Hematopoietic multipotent progenitor cell (in vitro differentiated cells): Measurements from ENCODE around the gene MN1. TPM values are rescaled to one million over a fixed set of nuclear protein-coding genes. Genes with fewer than 3 reads are reported as not detected.

Experiments used
- DNase-seq, 3 donors: peaks; one replicate each; pipeline ENCODE4 v3.0.0-alpha.2; 2011 to 2015; ENCODE audit warnings: low read depth in 2 of 3, low spot score in 2 of 3
- total RNA-seq: library from RNA; depleted of rRNA; stranded (reverse); fragments of >200 nt; gene quantifications from one replicate; pipeline ENCODE4 v1.2.3, GENCODE V29; 2012

Gene MN1
- total RNA-seq, 1 donor: 14.8 TPM

DNA sequence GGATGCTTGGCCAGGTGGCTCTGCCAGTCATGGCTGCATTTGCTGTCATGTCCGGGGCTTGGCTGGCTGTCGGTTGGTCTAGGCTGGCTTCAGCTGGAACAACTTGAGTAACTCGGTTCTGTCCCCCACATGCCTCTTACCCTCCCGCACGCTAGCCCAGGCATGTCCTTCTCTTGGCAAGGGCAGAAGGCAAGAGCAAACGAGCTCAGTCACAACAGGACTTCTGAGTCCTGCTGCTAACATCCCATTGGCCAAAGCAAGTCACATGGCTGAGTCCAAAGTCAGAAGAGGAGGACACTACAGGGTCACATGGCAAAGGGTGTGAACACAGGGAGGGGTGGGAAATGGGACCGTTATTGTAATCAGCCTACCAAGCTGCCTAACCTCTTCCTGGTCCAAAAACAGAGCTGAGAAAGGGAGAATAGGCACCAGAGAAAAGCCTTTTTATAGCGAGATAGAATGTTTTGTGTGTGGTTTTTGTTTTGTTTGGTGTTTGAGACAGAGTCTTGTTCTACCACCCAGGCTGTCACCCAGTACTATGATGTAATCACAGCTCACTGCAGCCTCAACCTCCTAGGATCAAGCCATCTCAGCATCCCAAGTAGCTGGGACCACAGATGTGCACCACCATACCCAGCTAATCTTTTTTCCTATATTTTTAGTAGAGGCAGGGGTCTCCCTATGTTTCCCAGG lies 81.9 kb downstream of the MN1 start:
- DNase-seq: peak in 2 of 3 donors; percentile 37 to 69

DNA sequence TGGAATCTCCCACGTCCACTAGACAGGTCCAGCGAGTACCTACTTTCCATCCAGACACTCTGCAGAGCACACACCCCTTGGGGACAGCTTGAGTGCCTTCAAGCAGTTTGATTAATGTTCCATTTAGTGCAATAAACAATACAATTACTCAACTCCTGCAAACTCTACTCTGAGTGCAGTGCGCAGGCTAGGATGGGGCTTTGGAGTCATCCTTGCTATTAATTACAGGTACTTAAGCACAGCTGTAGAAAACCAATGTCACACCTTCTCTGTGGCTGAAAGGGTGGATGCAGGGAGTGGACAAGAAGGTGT lies 82.6 kb downstream of the MN1 start:
- no peak for DNase-seq

DNA sequence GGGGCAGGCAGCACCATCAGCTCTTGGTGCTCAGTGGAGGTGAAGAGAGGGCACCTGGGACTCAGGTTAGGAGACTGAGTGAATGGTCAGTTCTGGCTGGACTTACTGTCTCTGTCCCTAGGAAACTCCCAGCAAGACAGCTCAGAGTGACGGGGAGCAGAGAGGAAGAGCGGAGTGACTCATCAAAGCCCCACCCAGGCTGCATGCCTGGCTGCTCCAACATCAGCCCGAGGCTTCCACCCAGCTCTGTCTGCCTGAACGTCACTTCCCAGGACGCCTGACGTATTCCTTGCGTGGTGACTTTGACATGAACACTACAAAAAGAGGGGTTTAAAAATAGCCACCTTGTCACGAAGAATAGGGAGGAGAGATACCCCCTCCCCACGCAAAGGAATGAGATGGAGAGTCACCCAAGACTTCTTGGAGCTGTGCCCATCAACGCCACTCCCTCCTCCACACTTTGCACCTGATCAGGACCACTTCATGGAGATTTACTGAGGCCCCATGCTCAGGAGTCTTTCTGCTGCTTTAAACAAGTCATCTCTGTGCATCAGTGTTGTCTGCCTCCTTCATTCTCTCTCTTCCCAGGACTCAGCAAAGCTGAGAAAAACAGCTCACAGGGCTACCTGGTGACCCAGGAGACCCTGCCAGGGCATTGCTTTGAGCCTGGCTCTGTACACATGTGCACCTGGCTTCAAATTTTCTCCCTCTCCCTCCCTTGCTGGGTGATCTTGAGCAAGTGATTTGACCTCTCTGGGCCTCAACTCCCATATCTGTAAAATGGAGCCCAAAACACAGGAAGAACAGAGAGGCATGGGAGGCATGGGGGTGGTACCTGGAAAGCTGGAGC lies 83.1 kb downstream of the MN1 start:
- DNase-seq: no peak

DNA sequence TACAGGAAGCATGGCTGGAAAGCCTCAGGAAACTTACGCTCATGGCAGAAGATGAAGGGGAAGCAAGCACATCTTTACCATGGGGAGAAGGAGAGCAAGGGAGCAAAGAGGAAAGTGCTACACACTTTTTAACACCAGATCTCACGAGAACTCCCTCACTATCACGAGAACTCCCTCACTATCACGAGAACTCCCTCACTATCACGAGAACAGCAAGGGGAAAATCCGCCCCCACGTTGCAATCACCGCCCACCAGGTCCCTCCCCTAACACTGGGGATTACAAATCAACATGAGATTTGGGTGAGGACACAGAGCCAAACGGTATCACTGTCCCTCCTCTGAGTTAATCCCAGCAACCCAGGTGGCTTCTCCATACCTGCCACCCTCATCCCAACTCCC lies 84.5 kb downstream of the MN1 start:
- no peak for DNase-seq

DNA sequence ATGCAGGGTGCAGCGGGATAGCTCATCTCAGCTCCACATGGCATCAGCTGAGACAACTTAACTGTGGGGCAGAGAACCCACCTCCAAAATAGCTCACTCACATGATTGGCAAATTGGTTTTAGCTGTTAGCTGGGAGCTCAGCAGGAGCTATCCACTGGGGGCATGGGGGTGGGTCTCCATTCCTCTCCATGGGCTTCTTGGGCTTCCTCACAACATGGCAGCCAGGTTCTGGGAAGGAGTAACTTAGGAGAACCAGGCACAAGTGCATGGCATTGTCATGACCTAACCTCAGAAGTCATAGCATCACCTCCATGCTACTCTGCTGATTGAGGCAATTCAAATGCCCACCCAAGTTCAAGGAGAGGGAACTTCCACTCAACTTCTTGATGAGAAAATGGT lies 85.5 kb downstream of the MN1 start:
- DNase-seq: no peak

DNA sequence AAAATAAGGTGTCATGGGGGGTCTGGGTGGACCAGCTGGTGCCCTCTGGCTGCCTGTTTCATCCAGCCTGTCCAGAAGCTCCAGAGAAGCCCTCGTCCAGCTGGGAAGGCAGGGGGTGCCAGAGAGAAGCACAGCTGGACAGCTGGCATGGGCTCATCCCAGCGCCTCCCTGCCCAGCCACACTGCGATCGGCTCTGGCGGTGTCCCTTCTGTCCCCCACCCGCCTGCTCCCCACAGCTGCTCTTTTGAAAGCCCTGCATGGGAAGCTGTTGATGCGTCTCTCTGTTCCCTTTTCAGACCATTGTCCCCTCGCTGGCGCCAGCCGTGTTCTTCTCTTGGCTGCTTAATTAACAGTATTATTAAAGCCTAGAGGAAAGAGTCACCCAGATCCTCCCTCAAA lies 86.5 kb downstream of the MN1 start:
- peak in 1 of 3 donors; percentile 26 for DNase-seq

DNA sequence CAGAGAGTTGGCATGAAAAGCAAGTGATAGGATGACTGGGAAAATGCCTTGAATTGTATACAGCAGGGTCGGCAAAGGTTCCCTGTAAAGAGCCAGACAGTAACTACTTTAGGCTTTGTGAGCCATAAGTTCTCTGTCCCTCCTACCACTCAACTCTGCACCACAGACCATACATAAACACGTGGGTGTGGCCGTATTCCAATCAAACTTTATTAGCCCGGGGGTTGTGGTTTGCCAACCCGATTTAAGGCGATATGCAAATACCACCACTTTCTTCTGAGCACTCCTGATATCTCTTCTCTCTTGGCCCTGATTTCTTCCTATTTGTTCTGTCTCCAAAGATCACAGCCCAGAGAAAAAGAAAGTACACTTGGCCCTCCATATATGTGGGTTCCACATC lies 87.5 kb downstream of the MN1 start:
- DNase-seq: peak in 1 of 3 donors; percentile 16

DNA sequence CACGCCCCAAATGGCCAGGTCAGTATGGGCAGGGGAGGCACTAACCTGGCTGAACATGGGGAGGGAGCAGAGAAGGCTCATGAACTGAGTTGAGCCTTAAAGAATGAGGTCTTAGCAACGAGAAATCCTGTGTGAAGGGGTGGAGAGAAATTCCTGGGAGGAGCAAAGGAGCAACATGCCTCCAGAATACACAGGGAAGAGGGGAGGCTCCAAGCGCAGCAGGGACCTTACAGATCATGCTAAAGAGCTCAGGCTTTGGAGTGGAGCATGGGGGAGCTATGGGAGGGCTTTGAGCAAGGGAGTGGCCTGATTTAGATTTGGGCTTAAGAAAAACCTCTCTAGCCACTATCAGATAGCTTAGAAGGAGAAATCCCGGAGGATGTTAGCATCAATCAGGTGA lies 88.1 kb downstream of the MN1 start:
- DNase-seq: no peak

DNA sequence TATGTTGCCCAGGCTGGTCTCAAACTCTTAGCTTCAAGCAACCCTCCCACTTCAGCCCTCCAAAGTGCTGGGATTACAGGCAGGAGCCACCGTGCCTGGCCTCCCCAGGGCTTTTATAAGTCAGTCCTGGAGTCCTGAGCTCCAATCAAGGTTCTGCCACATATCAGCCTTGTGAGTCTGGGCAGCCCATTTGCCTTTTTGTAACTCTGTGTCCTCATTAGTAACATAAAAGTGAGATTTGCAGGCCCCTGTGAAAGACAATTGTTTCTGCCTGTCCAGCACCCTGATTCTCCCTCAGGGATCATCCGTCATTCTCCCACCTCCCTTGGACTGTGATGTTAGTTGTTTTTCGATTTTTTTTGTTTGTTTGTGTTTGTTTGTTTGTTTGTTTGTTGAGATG lies 89.8 kb downstream of the MN1 start:
- DNase-seq: no peak

DNA sequence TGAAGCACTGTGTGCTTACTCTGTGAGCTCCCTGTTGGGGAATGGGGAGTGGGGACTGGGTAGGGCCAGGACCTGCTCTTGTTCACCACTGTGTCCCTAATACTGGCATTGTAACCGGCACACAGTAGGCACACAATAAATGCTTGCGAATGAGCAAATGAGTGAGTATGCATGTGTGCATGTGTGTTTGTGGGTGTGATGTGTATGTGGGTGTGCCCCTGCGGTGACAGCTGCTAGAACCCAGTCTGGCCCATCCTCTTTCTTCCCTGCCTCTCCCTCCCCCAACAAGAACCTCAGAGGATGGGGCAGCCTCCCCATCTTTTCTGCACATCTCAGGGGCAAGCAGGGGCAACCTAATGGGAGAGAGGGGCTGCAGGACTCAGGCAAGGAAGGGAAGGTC lies 90.5 kb downstream of the MN1 start:
- DNase-seq: no peak

DNA sequence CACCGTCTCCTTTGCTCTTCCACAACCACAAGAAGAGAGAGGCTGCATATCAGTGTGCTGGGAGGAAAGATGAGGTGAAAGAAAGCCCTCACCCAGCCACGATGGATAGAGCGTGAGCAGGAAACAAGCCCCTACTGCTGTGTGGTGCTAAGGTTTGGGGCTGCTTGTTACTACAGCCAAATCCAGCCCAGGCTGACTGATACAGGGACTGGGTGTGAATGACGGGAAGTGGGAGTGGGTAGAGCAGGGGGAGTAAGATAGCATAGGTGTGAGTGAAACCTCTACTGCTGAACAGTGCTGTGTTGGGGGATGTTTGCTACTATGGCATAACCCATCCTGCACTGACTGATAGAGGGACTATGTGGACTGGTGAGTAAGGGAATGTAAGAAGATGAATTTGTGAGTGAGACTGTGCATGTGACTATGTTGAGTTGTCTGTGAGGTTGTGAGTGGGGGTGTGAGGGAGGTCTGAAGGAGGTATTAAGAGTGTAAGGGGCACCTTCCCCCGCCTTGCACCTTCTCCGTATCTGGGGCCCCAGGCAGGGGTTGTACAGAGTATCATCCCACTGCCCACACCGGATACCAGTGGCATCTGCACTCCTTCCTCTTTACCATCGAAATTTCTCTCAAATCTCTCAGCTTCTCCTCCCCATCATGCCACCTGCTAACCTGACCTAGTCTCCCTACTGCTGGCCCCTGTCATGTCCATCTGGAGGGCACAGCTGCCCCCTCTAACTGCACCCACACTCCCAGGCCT lies 91.5 kb downstream of the MN1 start:
- DNase-seq: peak in 2 of 3 donors; percentile 49 to 79

DNA sequence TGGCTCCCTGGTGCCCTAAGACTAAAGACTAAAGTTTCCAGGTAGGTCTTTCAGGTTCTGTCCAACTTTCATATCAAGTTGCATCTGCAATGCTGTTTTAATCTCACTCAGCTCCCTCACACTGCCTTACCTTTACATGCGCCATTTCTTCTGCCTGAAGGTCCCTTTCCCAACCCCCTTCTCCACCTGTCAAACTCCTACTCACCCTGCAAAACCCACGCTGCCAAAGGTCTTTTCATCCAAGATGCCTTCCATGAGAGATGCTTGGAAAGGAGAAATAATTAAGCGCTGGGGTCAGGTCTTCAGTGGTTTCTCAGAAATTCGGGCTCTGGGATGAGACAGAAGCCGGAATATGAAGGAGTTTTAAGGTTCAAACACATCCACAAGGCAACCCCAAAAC lies 95.1 kb downstream of the MN1 start:
- no peak for DNase-seq

DNA sequence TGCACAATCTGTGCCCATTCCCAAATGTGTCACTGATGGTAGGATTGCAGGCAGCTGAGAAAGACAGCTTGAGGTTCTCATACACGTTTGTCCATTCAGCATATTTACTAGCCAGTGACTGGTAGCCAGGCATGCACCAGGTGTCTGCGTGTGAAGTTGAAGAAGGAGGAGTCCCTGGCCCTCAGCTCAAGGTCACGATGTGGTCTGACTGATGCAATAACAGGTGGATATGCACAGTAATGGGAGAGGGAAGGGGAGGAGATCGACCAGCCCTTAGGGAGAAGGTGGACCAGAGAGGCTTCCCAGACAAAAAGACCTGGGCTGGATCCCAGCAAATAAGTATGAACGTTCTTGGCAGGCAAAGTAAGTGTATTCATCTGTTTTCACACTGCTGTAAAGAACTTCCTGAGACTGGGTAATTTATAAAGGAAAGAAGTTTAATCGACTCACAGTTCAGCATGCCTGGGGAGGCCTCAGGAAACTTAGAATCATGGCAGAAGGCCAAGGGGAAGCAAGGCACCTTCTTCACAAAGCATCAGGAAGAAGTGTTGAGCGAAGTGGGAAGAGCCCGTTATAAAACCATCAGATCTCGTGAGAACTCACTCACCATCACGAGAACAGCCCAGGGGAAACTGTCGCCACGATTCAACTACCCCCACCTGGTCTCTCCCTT lies 96.0 kb downstream of the MN1 start:
- no peak for DNase-seq

DNA sequence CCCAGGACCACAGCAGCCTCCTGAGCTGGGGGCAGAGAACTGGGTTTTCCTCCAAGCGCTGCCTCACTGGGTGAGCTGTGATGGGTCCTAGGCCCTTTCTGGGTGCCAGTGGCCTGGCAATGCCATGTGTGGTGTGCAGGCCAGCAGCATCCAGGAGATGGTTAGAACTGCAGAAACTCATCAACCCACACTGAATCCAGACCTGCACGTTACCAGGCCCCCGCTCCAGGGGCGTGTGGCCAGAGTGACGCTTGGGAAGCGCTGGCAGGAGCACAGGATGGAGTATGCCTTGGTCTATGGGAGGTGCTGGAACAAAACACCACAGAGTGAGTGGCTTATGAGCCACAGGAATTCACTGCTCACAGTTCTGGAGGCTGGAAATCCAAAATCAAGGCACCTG lies 97.0 kb downstream of the MN1 start:
- DNase-seq: no peak

DNA sequence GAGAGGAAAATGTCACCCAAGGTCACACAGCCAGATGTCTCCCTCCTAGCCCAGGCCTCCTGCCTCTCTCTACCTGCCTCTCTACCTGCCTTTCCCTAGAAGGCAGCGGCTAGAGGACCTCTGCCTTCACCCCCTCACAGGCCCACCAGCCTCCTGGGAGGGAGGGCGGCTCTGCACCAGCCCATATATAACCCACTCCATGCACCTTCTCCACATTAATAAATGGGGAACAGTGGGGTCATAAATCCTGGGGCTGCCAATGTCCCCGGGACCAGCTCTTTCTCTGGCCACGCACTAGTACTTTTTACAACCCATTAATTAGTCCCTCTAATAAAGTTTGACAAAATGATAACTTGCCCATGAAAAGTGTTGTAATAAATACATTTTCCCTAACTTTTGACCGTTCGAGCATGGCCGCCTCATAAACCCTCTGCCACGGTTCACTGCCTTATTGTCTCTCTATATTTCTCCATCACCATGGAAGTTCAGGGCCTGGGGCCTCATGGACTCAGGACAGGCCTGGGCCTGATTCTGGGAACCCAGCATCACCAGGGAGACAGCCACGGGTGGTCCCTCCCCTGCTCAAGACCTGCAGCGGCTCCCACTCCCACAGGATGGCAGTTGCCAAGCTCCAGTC lies 102.1 kb downstream of the MN1 start:
- DNase-seq: no peak

DNA sequence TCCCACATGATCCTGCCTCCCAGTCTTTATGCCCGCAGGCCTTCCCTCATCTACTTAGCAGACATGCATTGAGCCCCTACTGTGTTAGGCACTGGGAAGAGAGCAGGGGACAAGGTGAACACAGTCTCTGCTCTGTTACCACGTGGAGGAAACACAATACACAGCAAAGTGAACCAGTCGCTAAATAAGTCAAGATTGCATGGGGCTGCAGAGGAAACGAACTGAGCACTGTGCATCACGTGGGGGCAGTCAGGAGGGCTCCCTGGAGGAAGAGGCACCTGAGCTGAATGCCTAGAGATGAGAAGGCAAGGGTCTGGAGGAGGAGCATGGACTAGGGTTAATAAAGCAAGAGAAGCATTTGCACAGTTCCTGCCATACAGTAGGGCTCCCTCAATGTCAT lies 102.7 kb downstream of the MN1 start:
- DNase-seq: no peak

Other genes starting within 250 kb of the MN1 start
- 11.6 TPM for gene PITPNB, start 117.5 kb upstream of the MN1 start, total RNA-seq